HCT116 (cell line): ENCODE data around the gene HRH3. TPM values are rescaled to one million over a fixed set of nuclear protein-coding genes. Genes with fewer than 3 reads are reported as not detected.

Experiments
- ATAC-seq: fragments of 200-7000 bp; cut with Tn5 transposase; 2 replicates; pipeline ENCODE4 v1.9.1; 2020; ENCODE audit warnings: mild to moderate bottlenecking, moderate library complexity
- BruUV-seq: library from RNA; stranded (reverse); fragments of 400-500 nt; replicated peaks from 2 replicates; lab custom pipeline; 2021; lab: Mats Ljungman, UMichigan
- CTCF ChIA-PET: fragments of 300-600 bp; sonication (Branson Sonifier 250); formaldehyde crosslinking; loops from one replicate; lab custom pipeline; 2021; ENCODE audit warnings: antibody characterized with exemption; lab: Charles Lee
- POLR2A ChIA-PET: fragments of 300-600, 350-600 bp; sonication (Branson Sonifier 250); formaldehyde crosslinking; loops from one replicate; lab custom pipeline; 2021; ENCODE audit warnings: antibody characterized with exemption; lab: Charles Lee
- RAD21 ChIA-PET, 2 experiments: fragments of 300-600 bp; sonication (Branson Sonifier 250); formaldehyde crosslinking; loops; one replicate each; lab custom pipeline; 2023; ENCODE audit warnings: low total read pairs in 2 of 2; ENCODE audit not compliant: uncharacterized antibody in 2 of 2, unreplicated experiment in 2 of 2, low non-redundant PET in 1 of 2; lab: Charles Lee
- DNase-seq: peaks from one replicate; pipeline ENCODE4 v3.0.0-alpha.2; 2010; ENCODE audit warnings: low read depth, low spot score
- H2AFZ ChIP-seq: fragments of 200-600 bp; shearing (Covaris generic), sonication (generic); 2 replicates; pipeline ENCODE4 v1.6.1; 2017; ENCODE audit warnings: low read depth, mixed run types, mixed read lengths, antibody characterized with exemption, low read length; ENCODE audit not compliant: poor library complexity, severe bottlenecking
- H3K27ac ChIP-seq: 2 replicates; pipeline ENCODE4 v1.5.1; 2012; ENCODE audit warnings: low read depth, low read length
- H3K27me3 ChIP-seq: fragments of 200-600 bp; sonication (generic); 2 replicates; pipeline ENCODE4 v1.6.1; 2016; ENCODE audit warnings: mixed run types, low read length, mixed read lengths; ENCODE audit not compliant: insufficient read depth
- H3K36me3 ChIP-seq, 2 experiments: fragments of 200-500 bp in 1 of 2; fragments of 200-600 bp in 1 of 2; sonication (Bioruptor generic) in 1 of 2; sonication (generic) in 1 of 2; 2 replicates each; pipeline versions ENCODE4 v1.5.1 to v1.6.1; 2014 to 2016; ENCODE audit warnings: low read length in 2 of 2, inconsistent platforms in 1 of 2, mixed read lengths in 1 of 2, mixed run types in 1 of 2; ENCODE audit not compliant: insufficient read depth in 2 of 2, control insufficient read depth in 1 of 2
- H3K4me1 ChIP-seq, 2 experiments: fragments of 200-600 bp in 1 of 2; sonication (generic) in 1 of 2; 2 replicates each; pipeline versions ENCODE4 v1.5.1 to v1.6.1; 2012 to 2017; ENCODE audit warnings: low read length in 2 of 2, inconsistent platforms in 1 of 2, mild to moderate bottlenecking in 1 of 2, mixed read lengths in 1 of 2, mixed run types in 1 of 2, moderate library complexity in 1 of 2; ENCODE audit not compliant: insufficient read depth in 2 of 2, control insufficient read depth in 1 of 2
- H3K4me2 ChIP-seq: fragments of 200-600 bp; sonication (generic); 2 replicates; pipeline ENCODE4 v1.6.1; 2017; ENCODE audit warnings: mixed run types, low read length, mixed read lengths
- H3K4me3 ChIP-seq, 2 experiments: fragments of 200-600 bp in 1 of 2; sonication (generic) in 1 of 2; replicated peaks in 1 of 2; 2 replicates each; pipeline ENCODE4 v1.5.1; 2011 to 2016; ENCODE audit warnings: low read length in 2 of 2, control low read depth in 1 of 2, low read depth in 1 of 2, mild to moderate bottlenecking in 1 of 2, mixed read lengths in 1 of 2, mixed run types in 1 of 2
- H3K79me2 ChIP-seq: fragments of 200-600 bp; sonication (generic); 2 replicates; pipeline ENCODE4 v1.6.1; 2017; ENCODE audit warnings: mild to moderate bottlenecking, mixed run types, low read length, moderate library complexity, mixed read lengths; ENCODE audit not compliant: insufficient read depth
- H3K9ac ChIP-seq: fragments of 200-600 bp; sonication (generic); 2 replicates; pipeline ENCODE4 v1.6.1; 2016; ENCODE audit warnings: low read length, mixed read lengths
- H3K9me2 ChIP-seq: fragments of 200-600 bp; sonication (generic), shearing (Covaris generic); 2 replicates; pipeline ENCODE4 v1.6.1; 2017; ENCODE audit warnings: mixed run types, mild to moderate bottlenecking, moderate library complexity; ENCODE audit not compliant: insufficient read depth
- H3K9me3 ChIP-seq, 2 experiments: fragments of 200-500 bp in 1 of 2; fragments of 200-600 bp in 1 of 2; sonication (Bioruptor generic) in 1 of 2; sonication (generic) in 1 of 2; 2 replicates each; pipeline ENCODE4 v1.6.1; 2014 to 2017; ENCODE audit warnings: low read length in 2 of 2, mixed read lengths in 2 of 2, inconsistent platforms in 1 of 2, low read depth in 1 of 2, mild to moderate bottlenecking in 1 of 2, mixed run types in 1 of 2, moderate library complexity in 1 of 2; ENCODE audit not compliant: control insufficient read depth in 1 of 2, insufficient read depth in 1 of 2
- H4K20me1 ChIP-seq: fragments of 200-600 bp; sonication (generic), shearing (Covaris generic); 2 replicates; pipeline ENCODE4 v1.6.1; 2017; ENCODE audit warnings: mixed run types, mild to moderate bottlenecking, moderate library complexity; ENCODE audit not compliant: insufficient read depth
- CTCF ChIP-seq, 3 experiments: fragments of 200-600 bp in 1 of 3; sonication (generic) in 1 of 3; IDR thresholded peaks in 2 of 3; conservative IDR thresholded peaks in 1 of 3; 2 replicates each; pipeline ENCODE4 v1.5.1; 2012 to 2017; ENCODE audit warnings: low read depth in 2 of 3, low read length in 2 of 3, antibody characterized with exemption in 1 of 3, borderline replicate concordance in 1 of 3, control low read depth in 1 of 3, mild to moderate bottlenecking in 1 of 3, mixed read lengths in 1 of 3, mixed run types in 1 of 3, moderate library complexity in 1 of 3; ENCODE audit not compliant: insufficient read depth in 1 of 3
- FOSL1 ChIP-seq: IDR thresholded peaks from 2 replicates; pipeline ENCODE4 v1.6.1; 2012; ENCODE audit warnings: low read depth
- MAX ChIP-seq: IDR thresholded peaks from 2 replicates; pipeline ENCODE4 v1.6.1; 2012
- ZBTB33 ChIP-seq: IDR thresholded peaks from 2 replicates; pipeline ENCODE4 v1.6.1; 2011; ENCODE audit warnings: mild to moderate bottlenecking, low read length, moderate library complexity; ENCODE audit not compliant: insufficient replicate concordance; ENCODE audit errors: extremely low read depth
- ZNF274 ChIP-seq: fragments of 200-500 bp; sonication (Bioruptor generic); IDR thresholded peaks from 2 replicates; pipeline ENCODE4 v1.6.1; 2014; ENCODE audit warnings: mild to moderate bottlenecking, low read depth, low read length, inconsistent platforms
- intact Hi-C: fragments of 100-400 bp; cut with micrococcal nuclease; formaldehyde crosslinking; loops from 2 replicates; pipeline ENCODE4 v1.10.0; 2022
- total RNA-seq: library from RNA; stranded (reverse); gene quantifications from one replicate; pipeline ENCODE4 v1.2.1, GENCODE V29; 2021; ENCODE audit not compliant: unreplicated experiment

Gene HRH3
- total RNA-seq, 1 experiment from 2014 or later, result not detected

GRCh38 chr20:62227591-62227976 lies 7.5 kb upstream of the HRH3 start:
- TF ChIP-seq CTCF (IDR thresholded peaks at IDR 0.05 in 2 of 3, conservative IDR thresholded peaks at IDR 0.05 in 1 of 3; ENCODE audit: borderline replicate concordance in 1 of 3, insufficient read depth in 1 of 3, low read depth in 2 of 3, low read length in 2 of 3) (no peak), ZNF274 (no peak), MAX (no peak), ZBTB33 (no peak), FOSL1 (no peak)
- POLR2A ChIA-PET, result no interaction called here
- Histone ChIP-seq H3K36me3 (no peaks in the 10 kb centered on the region), H3K4me3 (no peak overlapping the region), H4K20me1 (no peaks in the 10 kb centered on the region), H3K27me3 (peaks cover 16% of the 10 kb centered on the region; the same call in 1 of the 2 replicates), H3K9me3 (no peaks in the 10 kb centered on the region), H3K9me2 (no peaks in the 10 kb centered on the region), H3K9ac (no peak overlapping the region), H3K4me2 (no peak overlapping the region), H3K27ac (no peak overlapping the region), H3K4me1 (peaks cover 0 to 8% of the 10 kb centered on the region in 2 experiments; a peak in 1 of 4 replicates), H2AFZ (no peak overlapping the region), H3K79me2 (no peaks in the 10 kb centered on the region)
- CTCF ChIA-PET, result no interaction called here
- BruUV-seq, result no TSS peak
- RAD21 ChIA-PET, result no interaction called here
- DNase-seq (no peak), ATAC-seq (no peak; the same call in none of the 2 replicates)
- intact Hi-C loops, result no loop called here
